GM19463 (cell line): ENCODE data around the gene AVP.

Experiments
- ATAC-seq: cut with Tn5 transposase; IDR thresholded peaks from one replicate; pipeline ENCODE4 v1.9.1; 2021; ENCODE audit warnings: mild to moderate bottlenecking, moderate library complexity; ENCODE audit not compliant: unreplicated experiment

AVP gene

DNA sequence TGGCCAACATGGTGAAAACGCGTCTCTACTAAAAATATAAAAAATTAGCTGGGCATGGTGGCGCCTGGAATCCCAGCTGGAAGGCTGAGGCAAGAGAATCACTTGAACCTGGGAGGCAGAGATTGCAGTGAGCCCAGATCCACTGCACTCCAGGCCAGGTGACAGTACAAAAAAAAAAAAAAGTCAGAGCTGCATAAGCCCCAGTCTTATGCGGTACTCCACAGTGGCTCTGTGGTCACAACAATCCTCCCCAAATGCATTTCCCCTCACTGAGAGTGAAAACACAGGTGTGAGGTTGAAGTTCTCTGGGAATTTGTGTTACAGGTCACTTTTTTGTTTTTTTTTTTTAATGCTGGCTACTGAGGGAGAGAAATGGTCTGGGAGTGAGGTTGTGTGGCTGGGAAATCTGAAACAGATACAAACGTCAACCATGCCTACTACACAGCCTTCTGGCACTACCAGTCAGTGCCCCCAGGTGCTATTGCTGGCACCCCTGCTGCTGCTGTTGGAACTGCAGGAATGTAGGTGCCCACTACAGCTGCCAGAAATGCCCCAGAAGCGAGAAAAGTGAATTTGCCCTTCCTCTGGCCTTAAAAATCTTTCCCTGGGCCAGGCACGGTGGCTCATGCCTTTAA lies 33.0 kb downstream of the AVP start:
- ATAC-seq: no peak

GRCh38 chr20:3047486-3048419 lies 36.8 kb downstream of the AVP start:
- no peak for ATAC-seq

DNA sequence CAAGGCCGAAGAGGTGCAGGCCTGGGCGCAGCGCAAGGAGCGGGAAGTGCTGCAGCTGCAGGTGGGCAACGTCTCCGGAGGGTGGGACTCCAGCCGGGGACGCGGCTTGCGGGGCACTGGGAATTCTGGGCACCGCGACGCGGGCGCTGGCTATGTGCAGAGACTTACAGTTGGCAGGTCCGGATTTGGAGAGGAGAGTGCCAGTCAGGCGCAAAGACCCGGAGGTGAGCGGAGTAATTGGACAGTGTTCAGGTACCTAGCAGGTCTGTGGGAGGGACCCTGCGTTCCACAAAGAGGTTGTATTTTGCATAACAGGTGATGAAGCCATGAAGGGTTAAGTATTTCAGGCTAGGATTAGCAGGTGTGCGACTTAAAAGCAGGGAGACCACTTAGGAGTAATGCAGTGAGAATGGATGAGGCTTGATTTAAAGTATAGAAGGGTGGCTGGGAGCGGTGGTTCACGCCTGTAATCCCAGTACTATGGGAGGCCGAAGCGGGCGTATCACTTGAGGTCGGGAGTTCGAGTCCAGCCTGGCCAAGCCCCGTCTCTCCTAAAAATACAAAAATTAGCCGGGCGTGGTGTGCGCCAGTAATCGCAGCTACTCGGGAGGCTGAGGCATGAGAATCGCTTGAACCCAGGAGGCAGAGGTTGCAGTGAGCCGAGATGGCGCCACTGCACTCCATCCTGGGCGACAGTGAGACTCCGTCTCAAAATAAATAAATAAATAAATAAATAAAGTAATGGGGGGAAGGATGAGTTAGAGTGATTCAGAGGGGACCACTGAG lies 37.7 kb downstream of the AVP start:
- ATAC-seq: no peak

DNA sequence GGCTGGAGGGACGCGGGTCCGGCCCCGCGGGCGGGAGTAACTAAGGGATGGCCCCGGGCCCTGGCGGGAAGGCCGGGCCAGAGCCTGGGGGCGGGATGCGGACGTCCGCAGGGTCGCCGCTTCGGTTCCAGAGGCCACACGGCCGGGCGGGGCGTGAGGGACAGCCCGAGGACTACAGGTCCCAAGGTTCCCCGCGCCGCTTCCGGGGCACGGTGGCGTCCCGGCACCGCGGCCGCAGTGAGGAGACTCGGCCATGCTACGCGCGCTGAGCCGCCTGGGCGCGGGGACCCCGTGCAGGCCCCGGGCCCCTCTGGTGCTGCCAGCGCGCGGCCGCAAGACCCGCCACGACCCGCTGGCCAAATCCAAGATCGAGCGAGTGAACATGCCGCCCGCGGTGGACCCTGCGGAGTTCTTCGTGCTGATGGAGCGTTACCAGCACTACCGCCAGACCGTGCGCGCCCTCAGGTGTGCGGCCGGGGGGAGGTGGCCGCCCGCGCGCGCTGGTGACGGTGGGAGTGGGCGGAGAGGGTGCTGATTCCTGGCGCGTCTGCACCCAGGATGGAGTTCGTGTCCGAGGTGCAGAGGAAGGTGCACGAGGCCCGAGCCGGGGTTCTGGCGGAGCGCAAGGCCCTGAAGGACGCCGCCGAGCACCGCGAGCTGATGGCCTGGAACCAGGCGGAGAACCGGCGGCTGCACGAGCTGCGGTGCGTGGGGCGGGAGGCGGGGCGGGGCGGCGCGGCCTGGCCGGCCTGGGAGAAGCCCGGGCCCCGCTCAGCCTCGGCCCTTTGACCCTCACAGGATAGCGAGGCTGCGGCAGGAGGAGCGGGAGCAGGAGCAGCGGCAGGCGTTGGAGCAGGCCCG lies 38.5 kb downstream of the AVP start, which contains the start of gene MRPS26:
Gene MRPS26, plus strand, starts transcription at position 237 of the 861 bp plus-strand sequence. Its CDS starts 17 bp downstream, at position 254.
- ATAC-seq: peak; percentile 94

DNA sequence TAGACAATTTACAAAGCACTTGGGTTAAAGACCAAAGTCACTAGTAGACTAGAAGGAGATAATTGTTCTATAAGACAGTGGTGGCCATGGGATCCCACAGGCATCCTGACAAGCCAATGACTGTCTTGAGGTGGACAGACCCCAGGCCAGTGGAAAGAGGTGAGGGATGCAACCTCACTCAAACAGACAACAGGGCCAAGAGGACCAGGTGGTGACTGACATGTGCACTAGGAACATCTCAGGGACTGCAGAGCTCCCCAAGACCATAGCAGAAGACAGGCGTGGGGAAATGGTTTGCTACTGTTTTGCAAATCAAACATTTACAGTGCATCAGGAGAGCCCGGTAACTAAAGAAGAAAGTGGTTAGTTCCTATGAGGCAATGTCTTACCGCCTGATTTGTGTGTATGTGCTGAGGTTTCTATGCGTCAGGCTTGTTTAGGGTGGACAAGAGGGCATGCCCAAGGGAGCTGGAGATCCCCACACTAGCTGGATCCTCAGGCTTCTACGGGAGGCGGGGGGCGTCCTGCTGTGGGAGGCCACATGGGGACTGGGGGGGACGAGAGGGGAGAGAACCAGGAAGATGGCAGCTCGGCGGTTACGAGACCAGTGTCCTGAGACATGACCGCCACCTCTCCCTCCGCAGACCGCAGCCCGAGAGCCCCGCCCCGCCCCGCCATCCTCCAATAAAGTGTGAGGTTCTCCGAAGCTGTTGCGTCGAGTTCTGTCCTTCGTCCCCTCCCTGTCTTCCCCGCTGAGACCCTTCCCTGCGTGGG lies 39.3 kb downstream of the AVP start:
- ATAC-seq: peak; percentile 46

DNA sequence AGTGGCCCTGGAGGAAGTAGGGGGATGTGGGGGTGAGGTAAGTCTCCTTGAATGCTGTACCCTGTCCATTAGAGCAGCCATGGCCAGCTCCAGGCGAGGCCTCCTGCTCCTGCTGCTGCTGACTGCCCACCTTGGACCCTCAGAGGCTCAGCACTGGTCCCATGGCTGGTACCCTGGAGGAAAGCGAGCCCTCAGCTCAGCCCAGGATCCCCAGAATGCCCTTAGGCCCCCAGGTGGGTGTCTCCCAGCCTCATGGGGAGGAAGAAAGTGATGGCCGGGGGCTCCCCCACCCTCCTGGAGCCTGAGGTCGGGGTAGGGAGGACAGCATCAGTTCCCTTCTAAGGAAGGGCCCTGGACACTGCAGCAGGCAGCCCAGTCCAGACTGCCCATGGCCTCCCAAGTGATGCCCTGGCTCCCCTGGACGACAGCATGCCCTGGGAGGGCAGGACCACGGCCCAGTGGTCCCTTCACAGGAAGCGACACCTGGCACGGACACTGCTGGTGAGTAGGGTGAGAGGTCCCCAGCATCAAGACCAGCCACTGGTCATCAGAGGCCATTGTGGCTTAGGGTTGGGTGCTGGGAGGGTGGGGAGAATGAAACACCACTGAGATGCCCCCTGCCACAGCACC lies 40.1 kb downstream of the AVP start:
- no peak for ATAC-seq

DNA sequence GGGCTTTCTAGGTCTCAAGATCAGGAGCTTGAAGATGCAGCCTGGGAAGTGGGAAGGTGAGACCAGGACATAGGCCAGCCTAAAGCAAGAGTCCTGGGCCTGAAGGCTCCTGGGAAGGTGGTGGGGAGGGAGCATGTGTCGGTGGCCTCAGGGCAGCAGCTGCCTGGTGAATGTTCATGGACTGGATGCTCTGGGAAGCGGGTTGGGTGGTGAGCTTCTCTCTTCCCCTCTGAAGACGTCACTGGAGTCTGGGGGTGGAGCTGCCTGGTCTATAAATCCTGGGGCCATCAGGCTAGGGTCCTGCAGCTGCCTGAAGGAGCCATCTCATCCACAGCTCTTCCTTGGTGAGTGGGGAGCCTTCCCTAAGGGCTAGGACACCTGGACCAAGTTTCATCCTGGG lies 41.2 kb downstream of the AVP start, which contains the start of gene GNRH2:
Gene GNRH2, plus strand, starts transcription at position 301 of the 400 bp plus-strand sequence. CDS start 793 bp downstream, outside the sequence.
- ATAC-seq: no peak

DNA sequence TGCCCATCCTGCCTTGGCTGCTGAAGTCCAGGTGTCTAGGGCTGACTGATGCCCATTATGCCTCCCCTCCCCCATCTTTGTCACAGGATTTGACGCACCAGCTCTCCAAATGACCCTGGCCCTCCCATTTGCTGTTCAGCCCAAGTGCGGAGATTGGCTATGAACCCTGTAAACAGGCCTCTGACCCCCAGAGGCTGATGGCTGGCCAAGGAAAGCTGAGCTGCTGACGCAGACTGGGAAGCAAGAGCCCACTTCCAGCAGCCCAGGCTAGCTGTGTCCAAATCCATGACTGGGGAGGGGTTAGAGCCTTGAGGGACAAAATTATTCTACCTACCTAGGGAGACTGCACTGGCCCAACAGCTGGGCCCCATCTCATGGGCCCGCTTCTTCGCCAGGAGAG lies 41.9 kb downstream of the AVP start:
- ATAC-seq: no peak

DNA sequence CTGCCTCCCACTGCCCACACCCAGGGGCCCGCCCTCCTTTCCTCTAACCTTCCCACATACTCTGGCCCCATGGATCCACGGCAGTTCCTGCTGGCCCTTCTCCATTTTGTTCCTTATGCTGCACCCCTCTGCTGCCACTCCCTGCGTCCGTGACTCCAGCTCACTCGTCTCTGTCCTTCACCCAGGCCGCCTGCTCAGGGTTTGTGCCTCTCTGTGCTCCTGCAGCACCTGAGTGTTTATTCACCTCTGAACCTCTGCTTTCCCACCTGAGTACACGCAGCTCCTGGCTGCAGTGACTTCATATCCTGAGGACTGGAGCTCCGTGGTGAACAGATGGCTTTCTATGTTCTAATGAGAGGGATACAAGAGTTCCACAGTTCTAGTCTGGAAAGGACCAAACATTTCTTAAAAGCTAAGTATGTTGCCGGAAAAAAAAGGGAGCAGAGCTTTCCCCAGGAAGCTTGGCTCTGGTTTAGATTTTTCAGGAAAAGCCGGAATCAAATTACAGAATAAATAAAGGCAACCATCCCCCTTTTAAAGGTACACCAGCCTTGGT lies 42.6 kb downstream of the AVP start:
- no peak for ATAC-seq

DNA sequence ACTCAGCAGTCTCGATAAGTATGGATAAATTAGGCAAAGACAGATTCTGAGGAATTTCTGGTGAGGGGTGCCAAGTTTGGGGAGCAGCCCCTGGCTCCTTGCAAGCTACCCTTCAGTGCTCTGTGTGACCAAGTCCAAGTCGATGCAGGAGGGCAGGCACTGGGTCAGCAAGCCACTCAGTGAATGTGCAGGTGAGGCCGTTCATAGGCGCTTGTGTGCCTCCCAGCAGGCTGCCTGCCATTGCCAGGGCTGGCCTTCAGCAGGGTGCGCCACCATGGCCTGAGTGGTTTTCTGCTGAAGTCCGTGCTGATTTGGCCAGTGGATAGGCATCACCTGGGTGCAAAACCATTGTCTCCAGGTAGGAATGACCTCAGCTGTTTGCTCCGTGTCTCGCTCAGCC lies 44.4 kb downstream of the AVP start:
- ATAC-seq: no peak

GRCh38 chr20:3039426-3039825 lies 45.1 kb downstream of the AVP start:
- ATAC-seq: no peak

DNA sequence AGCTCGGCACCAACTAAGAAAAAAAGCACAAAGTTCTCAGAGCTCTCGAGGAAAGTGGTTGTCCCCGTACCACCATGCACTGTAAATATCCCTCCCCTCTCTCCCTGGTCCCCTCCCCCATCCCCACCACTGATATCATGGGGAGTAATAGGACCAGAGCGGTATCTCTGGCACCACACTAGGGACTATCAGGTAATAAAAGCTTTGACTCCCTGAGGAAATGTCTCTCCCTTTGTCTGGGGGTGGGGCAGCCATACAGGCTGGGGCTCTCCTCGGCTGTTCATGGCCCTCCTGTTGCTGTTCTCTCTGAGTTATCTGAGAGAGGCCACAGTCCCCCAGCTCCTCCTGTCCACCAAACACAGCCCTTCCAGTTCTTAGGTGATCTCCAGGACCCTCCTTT lies 46.1 kb downstream of the AVP start:
- ATAC-seq: no peak

- ATAC-seq: no peak
Observed at GRCh38 chr20:3037654-3038053, 46.9 kb downstream of the AVP start.

GRCh38 chr20:3032624-3033023 lies 51.9 kb downstream of the AVP start:
- no peak for ATAC-seq
